COLO829 (cell line): ENCODE data around the gene DLX1.
"Not testable (repeated sequence)": the region's sequence is repeated elsewhere in the genome, so short reads cannot be mapped to it uniquely, and the experiment has no call there.

ENCODE experiments used
- DNase-seq: peaks from one replicate; pipeline ENCODE4 v3.0.0; 2012; ENCODE audit warnings: low spot score

Gene DLX1

GRCh38 chr2:172065111-172065510, 20.2 kb upstream of the DLX1 start:
- DNase-seq, result no peak

- DNase-seq, result no peak
Measured at GRCh38 chr2:172066394-172066886, 18.9 kb upstream of the DLX1 start.

- DNase-seq, result not testable (repeated sequence)
Measured at GRCh38 chr2:172067905-172068304, 17.4 kb upstream of the DLX1 start.

DNA sequence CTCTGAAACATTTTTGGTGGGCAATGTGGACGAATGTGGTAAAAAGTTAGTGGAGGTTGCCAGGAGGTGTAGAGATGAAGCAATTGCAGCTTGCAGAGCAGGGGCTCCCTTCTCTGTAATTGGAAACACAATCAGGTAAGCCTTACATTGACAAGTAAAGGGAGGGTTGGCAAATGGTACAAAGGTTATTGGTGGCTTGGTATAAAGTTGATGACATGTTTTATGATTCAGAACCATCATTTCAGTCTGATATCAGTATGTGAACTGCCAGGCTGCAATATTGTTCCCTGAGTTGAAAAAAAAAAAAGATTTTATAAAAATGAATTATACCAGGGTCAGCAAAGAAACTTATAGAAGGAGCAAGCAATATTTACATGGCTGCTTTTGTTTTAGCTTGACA, 14.4 kb upstream of the DLX1 start:
- no peak for DNase-seq

DNA sequence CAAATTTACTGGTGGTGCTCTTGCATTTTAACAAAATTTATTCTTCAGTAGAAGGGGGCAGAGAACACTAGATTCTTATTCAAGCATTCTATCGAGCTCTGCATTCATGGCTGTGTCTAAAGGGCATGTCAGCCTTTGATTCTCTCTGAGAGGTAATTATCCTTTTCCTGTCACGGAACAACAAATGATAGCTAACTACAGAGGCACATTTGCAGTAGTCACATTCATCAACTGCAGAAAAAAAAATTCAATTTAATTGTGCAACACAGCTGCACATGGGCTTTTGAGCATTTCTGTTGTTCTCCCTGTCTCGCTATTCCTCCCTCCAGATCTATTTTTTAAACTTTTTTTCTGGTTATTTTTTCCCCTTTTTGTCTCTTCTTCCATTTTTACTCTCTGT, 13.0 kb upstream of the DLX1 start:
- peak; percentile 68 for DNase-seq

GRCh38 chr2:172072706-172073105, 12.6 kb upstream of the DLX1 start:
- no peak for DNase-seq

GRCh38 chr2:172073518-172073917, 11.8 kb upstream of the DLX1 start:
- no peak for DNase-seq

DNA sequence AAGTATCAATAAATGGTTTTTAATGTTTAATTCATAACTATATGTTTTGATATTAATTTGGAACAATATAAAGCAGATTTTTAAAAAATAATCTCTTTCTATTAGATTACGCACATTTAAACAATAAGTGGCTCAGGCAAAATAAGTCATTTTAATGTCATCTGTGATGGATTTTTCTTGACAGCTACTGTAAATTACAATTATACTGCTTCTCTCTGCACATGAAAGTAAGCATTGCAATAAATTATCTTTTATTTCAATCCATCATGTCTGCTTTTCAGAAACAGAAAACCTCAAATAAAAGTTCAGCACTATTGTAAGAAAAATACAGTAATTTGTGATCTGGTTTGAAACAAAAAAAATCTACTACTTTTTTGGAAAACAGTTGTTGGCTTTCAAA, 11.1 kb upstream of the DLX1 start:
- DNase-seq, result no peak

- no peak for DNase-seq
Measured at GRCh38 chr2:172079416-172079815, 5.9 kb upstream of the DLX1 start.

DNA sequence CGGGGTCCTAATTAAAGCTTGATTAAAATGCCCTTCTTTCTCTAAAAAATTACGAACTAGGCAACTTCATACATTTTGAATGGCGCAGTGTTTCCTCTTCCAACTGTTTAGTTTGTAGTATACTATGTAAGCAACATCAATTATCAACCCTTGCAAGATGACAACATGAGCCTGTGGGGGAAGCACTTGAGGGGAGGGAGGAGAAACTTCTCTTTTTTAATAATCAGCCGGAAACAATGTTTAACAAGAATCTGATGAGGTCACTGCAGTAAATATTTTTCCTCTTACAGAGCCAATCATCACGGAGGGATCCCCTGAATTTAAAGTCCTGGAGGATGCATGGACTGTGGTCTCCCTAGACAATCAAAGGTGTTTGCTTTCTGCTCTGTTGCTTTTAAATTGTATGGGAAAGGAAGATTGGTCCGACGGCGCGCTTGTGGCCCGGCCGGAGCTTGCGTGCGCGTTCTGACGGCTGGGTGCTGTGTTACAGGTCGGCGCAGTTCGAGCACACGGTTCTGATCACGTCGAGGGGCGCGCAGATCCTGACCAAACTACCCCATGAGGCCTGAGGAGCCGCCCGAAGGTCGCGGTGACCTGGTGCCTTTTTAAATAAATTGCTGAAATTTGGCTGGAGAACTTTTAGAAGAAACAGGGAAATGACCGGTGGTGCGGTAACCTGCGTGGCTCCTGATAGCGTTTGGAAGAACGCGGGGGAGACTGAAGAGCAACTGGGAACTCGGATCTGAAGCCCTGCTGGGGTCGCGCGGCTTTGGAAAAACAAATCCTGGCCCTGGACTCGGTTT, 5.3 kb upstream of the DLX1 start:
- no peak for DNase-seq

DNA sequence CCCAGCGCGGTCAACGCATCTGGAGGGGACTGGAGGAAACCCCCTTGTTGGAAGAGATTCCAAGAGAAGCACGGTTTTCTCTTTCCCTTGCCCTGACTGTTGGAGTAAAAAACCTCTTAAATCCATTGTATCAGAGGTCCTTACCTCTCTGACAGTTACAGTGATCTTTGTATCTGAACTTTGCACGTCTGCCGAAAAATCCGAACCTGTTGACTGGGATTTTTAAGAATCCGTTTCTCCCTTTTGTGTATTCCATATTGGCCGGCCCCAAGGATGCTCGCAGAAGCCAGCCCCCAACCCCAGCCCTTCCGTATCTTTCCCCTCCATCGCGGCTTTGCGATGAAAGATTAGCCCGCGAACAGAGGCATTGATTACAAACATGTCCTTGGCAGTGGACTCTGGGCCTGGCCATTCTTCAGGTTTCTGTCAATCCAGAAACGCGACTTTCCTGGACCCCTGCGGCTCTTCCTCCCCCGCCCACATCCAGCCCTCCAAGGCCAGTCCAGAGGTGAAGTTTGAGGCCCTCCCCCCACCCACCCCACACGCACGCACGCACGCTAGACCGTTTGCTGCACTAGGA, 4.6 kb upstream of the DLX1 start:
- no peak for DNase-seq

GRCh38 chr2:172081221-172082022, 3.9 kb upstream of the DLX1 start:
- no peak for DNase-seq

- DNase-seq, result no peak
Measured at GRCh38 chr2:172082105-172082943, 3.0 kb upstream of the DLX1 start.

DNA sequence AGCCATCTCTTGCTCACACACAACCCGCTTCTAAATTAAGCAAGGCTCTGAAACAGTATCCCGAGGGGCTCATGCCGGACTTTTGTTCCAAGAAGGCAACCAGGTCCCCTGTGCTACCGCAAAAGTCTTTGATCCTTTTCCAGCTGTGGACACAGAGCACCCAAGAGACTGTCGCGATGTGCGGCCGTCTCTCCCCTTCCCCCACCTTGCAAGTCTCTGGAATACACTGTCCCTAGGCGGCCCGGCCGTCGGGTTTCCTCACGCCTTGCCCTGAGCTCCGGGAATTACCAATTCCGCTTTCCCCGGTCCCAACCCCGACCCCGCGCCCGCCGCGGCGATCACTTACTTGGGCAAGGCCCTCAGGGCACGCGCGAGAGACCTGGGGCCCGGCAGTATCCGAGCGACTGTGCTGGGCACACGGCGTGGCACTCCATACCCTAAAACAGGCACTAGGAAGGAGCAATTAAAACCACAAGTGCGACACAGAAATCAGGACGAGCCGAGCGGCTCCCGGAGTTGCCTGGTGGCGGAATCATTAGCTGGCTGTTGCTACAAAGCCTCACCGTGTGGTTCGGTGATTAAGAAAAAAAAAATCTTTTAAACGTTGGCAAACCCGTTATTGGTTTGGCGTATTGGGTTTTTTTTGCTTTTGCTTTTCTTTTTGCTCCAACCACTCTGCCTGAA, 2.2 kb upstream of the DLX1 start:
- no peak for DNase-seq

DNA sequence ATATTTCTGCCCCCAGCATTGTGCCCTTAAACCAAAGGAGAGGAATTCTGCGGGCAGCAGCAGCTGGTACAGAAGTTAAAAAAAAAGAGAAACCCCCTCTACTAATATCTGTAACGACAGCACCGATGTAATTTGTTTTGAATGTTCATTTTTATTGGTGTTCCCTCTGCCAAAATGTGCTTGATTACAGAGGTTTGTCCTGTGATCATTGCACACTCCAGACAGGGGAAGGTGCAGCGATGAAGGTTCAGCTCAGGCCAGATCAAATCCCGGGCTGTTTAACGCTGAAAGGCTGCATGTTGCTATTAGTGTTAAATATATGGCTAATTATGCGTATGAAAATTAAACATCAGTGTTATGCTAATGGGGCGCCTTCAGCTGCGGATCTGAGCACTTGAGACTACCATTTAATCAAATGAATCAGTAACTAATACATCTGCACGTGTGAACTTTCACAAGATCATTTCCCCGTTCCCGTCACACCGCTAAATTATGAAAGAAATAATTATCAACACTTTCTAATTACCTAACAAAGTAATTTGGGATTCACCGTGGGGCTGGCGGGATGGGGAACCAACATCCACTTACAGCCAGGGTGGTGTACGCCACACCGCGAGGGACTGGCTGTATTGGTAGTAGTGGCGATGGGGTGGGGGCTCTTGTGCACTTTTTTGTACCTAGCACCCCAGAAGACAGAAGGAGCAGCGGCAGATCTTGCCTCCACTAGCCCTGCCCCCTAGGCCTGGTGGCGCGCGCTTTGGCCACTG, 1.5 kb upstream of the DLX1 start:
- DNase-seq, result no peak

DNA sequence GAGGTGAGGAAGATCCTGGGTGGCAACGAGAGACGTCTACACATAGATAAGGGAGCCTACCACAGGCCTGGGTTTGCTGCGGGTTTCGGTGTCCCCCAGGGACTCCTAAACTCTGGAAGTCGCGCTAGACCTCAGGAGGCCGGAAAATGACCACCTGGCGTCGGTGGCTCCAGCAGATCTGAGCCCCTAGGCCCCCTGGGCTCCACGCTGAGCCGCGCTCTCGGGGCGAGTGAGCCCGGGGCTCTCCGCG, 987 bp upstream of the DLX1 start:
- no peak for DNase-seq

- peak; percentile 89 for DNase-seq
Measured at GRCh38 chr2:172084645-172085459, 455 bp upstream of the DLX1 start.

- no peak for DNase-seq
Measured at GRCh38 chr2:172086241-172087206, 1.2 kb downstream of the DLX1 start.
